ENCODE measurements around the gene PIK3R4.

The PIK3R4 gene

GRCh38 chr3:130636480-130637234 is 110.0 kb downstream of the PIK3R4 start:
- DNase-seq: no peak
- Histone ChIP-seq H3K79me1 (ENCODE audit: low read length) (no peaks in the 10 kb centered on the region), H3K27ac (ENCODE audit: low read depth, low read length) (no peak overlapping the region), H3K14ac (ENCODE audit: low read length) (no peak overlapping the region), H3K9me3 (ENCODE audit: insufficient read depth, low read depth, low read length) (no peaks in the 10 kb centered on the region), H3K79me2 (ENCODE audit: control insufficient read depth, insufficient read depth, low read length, poor library complexity) (no peaks in the 10 kb centered on the region), H3K27me3 (ENCODE audit: insufficient read depth, low read length) (no peaks in the 10 kb centered on the region), H3K4me2 (ENCODE audit: low read length) (no peak overlapping the region), H3K4me3 (ENCODE audit: low read depth, low read length) (no peak overlapping the region), H3K9ac (ENCODE audit: low read length) (no peak overlapping the region), H2BK5ac (ENCODE audit: low read depth, low read length, poor library complexity) (no peak overlapping the region), H3K4ac (ENCODE audit: low read depth, low read length) (no peak overlapping the region), H2AFZ (ENCODE audit: insufficient read depth, low read length, poor library complexity) (no peak overlapping the region), H4K12ac (ENCODE audit: low read depth, low read length) (no peak overlapping the region), H2AK5ac (ENCODE audit: low read length) (no peak overlapping the region), H3K36me3 (ENCODE audit: control insufficient read depth in 1 of 2, insufficient read depth in 2 of 2, low read length in 2 of 2) (no peaks in the 10 kb centered on the region), H4K91ac (ENCODE audit: low read depth, low read length) (no peak overlapping the region), H4K8ac (ENCODE audit: low read depth, low read length) (no peak overlapping the region), H3K4me1 (ENCODE audit: control insufficient read depth in 1 of 2, insufficient read depth in 2 of 2, low read length in 2 of 2) (no peaks in the 10 kb centered on the region), H3K18ac (ENCODE audit: low read length) (no peak overlapping the region), H2BK12ac (ENCODE audit: low read length) (no peak overlapping the region), H3K23ac (ENCODE audit: low read length) (no peak overlapping the region), H2BK120ac (ENCODE audit: insufficient read depth, low read length, poor library complexity) (no peak overlapping the region)
- WGBS (ENCODE audit: extremely low coverage, insufficient coverage, insufficient read length): no CpG with 5 or more reads among the region's 1 CpG

- no peak overlapping the region for H4K8ac ChIP-seq (ENCODE audit: low read depth, low read length)
- H3K9ac ChIP-seq (ENCODE audit: low read length): no peak overlapping the region
- no peaks in the 10 kb centered on the region for H3K79me1 ChIP-seq (ENCODE audit: low read length)
- no peak overlapping the region for H2AFZ ChIP-seq (ENCODE audit: insufficient read depth, low read length, poor library complexity)
- no peak overlapping the region for H3K18ac ChIP-seq (ENCODE audit: low read length)
- H2BK120ac ChIP-seq (ENCODE audit: insufficient read depth, low read length, poor library complexity): no peak overlapping the region
- H4K12ac ChIP-seq (ENCODE audit: low read depth, low read length): no peak overlapping the region
- H3K4me2 ChIP-seq (ENCODE audit: low read length): no peak overlapping the region
- no peak overlapping the region for H2AK5ac ChIP-seq (ENCODE audit: low read length)
- no peak overlapping the region for H3K4ac ChIP-seq (ENCODE audit: low read depth, low read length)
- no peak overlapping the region for H3K14ac ChIP-seq (ENCODE audit: low read length)
- H2BK5ac ChIP-seq (ENCODE audit: low read depth, low read length, poor library complexity): no peak overlapping the region
- no peak overlapping the region for H3K23ac ChIP-seq (ENCODE audit: low read length)
- no peak overlapping the region for H2BK12ac ChIP-seq (ENCODE audit: low read length)
- no peaks in the 10 kb centered on the region for H3K79me2 ChIP-seq (ENCODE audit: control insufficient read depth, insufficient read depth, low read length, poor library complexity)
- H3K4me3 ChIP-seq (ENCODE audit: low read depth, low read length): no peak overlapping the region
- H4K91ac ChIP-seq (ENCODE audit: low read depth, low read length): no peak overlapping the region
- H3K27ac ChIP-seq (ENCODE audit: low read depth, low read length): no peak overlapping the region
- no peak for DNase-seq
- no peaks in the 10 kb centered on the region for H3K4me1 ChIP-seq (ENCODE audit: control insufficient read depth in 1 of 2, insufficient read depth in 2 of 2, low read length in 2 of 2)
- no peaks in the 10 kb centered on the region for H3K36me3 ChIP-seq (ENCODE audit: control insufficient read depth in 1 of 2, insufficient read depth in 2 of 2, low read length in 2 of 2)
- H3K27me3 ChIP-seq (ENCODE audit: insufficient read depth, low read length): no peaks in the 10 kb centered on the region
- no peaks in the 10 kb centered on the region for H3K9me3 ChIP-seq (ENCODE audit: insufficient read depth, low read depth, low read length)
Observed at GRCh38 chr3:130635978-130636377, 110.7 kb downstream of the PIK3R4 start.

- no peak overlapping the region for H4K12ac ChIP-seq (ENCODE audit: low read depth, low read length)
- H3K14ac ChIP-seq (ENCODE audit: low read length): no peak overlapping the region
- no peak overlapping the region for H3K18ac ChIP-seq (ENCODE audit: low read length)
- H2BK5ac ChIP-seq (ENCODE audit: low read depth, low read length, poor library complexity): no peak overlapping the region
- H3K27me3 ChIP-seq (ENCODE audit: insufficient read depth, low read length): no peaks in the 10 kb centered on the region
- H2AFZ ChIP-seq (ENCODE audit: insufficient read depth, low read length, poor library complexity): no peak overlapping the region
- H3K79me1 ChIP-seq (ENCODE audit: low read length): no peaks in the 10 kb centered on the region
- no peak overlapping the region for H3K4me2 ChIP-seq (ENCODE audit: low read length)
- no peak overlapping the region for H2BK12ac ChIP-seq (ENCODE audit: low read length)
- no peak overlapping the region for H3K4me3 ChIP-seq (ENCODE audit: low read depth, low read length)
- no peak overlapping the region for H3K9ac ChIP-seq (ENCODE audit: low read length)
- no peak for DNase-seq
- no peaks in the 10 kb centered on the region for H3K9me3 ChIP-seq (ENCODE audit: insufficient read depth, low read depth, low read length)
- H3K79me2 ChIP-seq (ENCODE audit: control insufficient read depth, insufficient read depth, low read length, poor library complexity): no peaks in the 10 kb centered on the region
- H3K4ac ChIP-seq (ENCODE audit: low read depth, low read length): no peak overlapping the region
- H2AK5ac ChIP-seq (ENCODE audit: low read length): no peak overlapping the region
- no peak overlapping the region for H3K27ac ChIP-seq (ENCODE audit: low read depth, low read length)
- no peak overlapping the region for H4K91ac ChIP-seq (ENCODE audit: low read depth, low read length)
- H3K36me3 ChIP-seq (ENCODE audit: control insufficient read depth in 1 of 2, insufficient read depth in 2 of 2, low read length in 2 of 2): no peaks in the 10 kb centered on the region
- no peak overlapping the region for H3K23ac ChIP-seq (ENCODE audit: low read length)
- H2BK120ac ChIP-seq (ENCODE audit: insufficient read depth, low read length, poor library complexity): no peak overlapping the region
- no peaks in the 10 kb centered on the region for H3K4me1 ChIP-seq (ENCODE audit: control insufficient read depth in 1 of 2, insufficient read depth in 2 of 2, low read length in 2 of 2)
- no peak overlapping the region for H4K8ac ChIP-seq (ENCODE audit: low read depth, low read length)
- WGBS (ENCODE audit: extremely low coverage, insufficient coverage, insufficient read length): no CpG with 5 or more reads among the region's 2 CpGs
Observed at GRCh38 chr3:130635285-130635684, 111.3 kb downstream of the PIK3R4 start.
